T-cell (primary cell): ENCODE measurements around the gene C11orf86. TPM values are rescaled to one million over a fixed set of nuclear protein-coding genes. Genes with fewer than 3 reads are reported as not detected.

Experiments
- ATAC-seq, 4 experiments: fragments of 200-7000 bp in 3 of 4; fragments of 150-1000 bp in 1 of 4; cut with Tn5 transposase; replicated peaks in 1 of 4; 1 replicate in 3 of 4; 2 replicates in 1 of 4; pipeline ENCODE4 v1.10.0; 2021; ENCODE audit warnings: moderate library complexity in 3 of 4, mild to moderate bottlenecking in 2 of 4, moderate number of reproducible peaks in 1 of 4
- CTCF ChIA-PET, 2 donors: fragments of 300-600 bp; sonication (Branson Sonifier 250); formaldehyde crosslinking; loops; one replicate each; lab custom pipeline; 2022; ENCODE audit warnings: antibody characterized with exemption in 2 of 2; lab: Charles Lee
- POLR2A ChIA-PET, 2 donors: fragments of 300-600 bp; sonication (Branson Sonifier 250); formaldehyde crosslinking; loops; one replicate each; lab custom pipeline; 2022; ENCODE audit warnings: antibody characterized with exemption in 2 of 2; lab: Charles Lee
- DNase-seq, 35 experiments: peaks; one replicate each; pipeline versions ENCODE4 v3.0.0 to v3.0.0-alpha.2; 2013 to 2023
- H3K27ac ChIP-seq: one replicate; pipeline ENCODE4 v1.5.1; 2013; ENCODE audit warnings: low read length
- H3K27me3 ChIP-seq, 2 experiments: replicated peaks in 1 of 2; 1 replicate in 1 of 2; 2 replicates in 1 of 2; pipeline versions ENCODE4 v1.6.1 to v1.7.0; 2013; ENCODE audit warnings: low read length in 1 of 2, mixed read lengths in 1 of 2; ENCODE audit not compliant: control insufficient read depth in 2 of 2, insufficient read depth in 2 of 2; ENCODE audit errors: extremely low read depth in 1 of 2
- H3K36me3 ChIP-seq, 2 donors: 1 replicate in 1 of 2; 2 replicates in 1 of 2; pipeline versions ENCODE4 v1.6.1 to v1.7.0; 2013; ENCODE audit warnings: low read length in 1 of 2; ENCODE audit not compliant: control insufficient read depth in 2 of 2, insufficient read depth in 1 of 2; ENCODE audit errors: extremely low read depth in 1 of 2
- H3K4me1 ChIP-seq, 2 experiments: 1 replicate in 1 of 2; 2 replicates in 1 of 2; pipeline versions ENCODE4 v1.6.1 to v1.7.0; 2013; ENCODE audit warnings: low read length in 2 of 2, mixed read lengths in 1 of 2; ENCODE audit not compliant: insufficient read depth in 2 of 2, control insufficient read depth in 1 of 2; ENCODE audit errors: extremely low read depth in 1 of 2
- H3K4me3 ChIP-seq, 2 donors: 1 replicate in 1 of 2; 2 replicates in 1 of 2; pipeline versions ENCODE4 v1.5.1 to v1.7.0; 2013; ENCODE audit warnings: mild to moderate bottlenecking in 2 of 2, low read length in 1 of 2, moderate library complexity in 1 of 2; ENCODE audit not compliant: control insufficient read depth in 1 of 2; ENCODE audit errors: extremely low read depth in 1 of 2
- H3K9me3 ChIP-seq: 2 replicates; pipeline ENCODE4 v1.7.0; 2013
- H3K27ac Mint-ChIP-seq, 2 donors: one replicate each; pipeline ENCODE4 v1.8.0; 2020 to 2021; ENCODE audit warnings: mild to moderate bottlenecking in 2 of 2, mixed read lengths in 2 of 2
- H3K27me3 Mint-ChIP-seq, 2 donors: one replicate each; pipeline ENCODE4 v1.8.0; 2021 to 2022; ENCODE audit warnings: mixed read lengths in 2 of 2
- H3K36me3 Mint-ChIP-seq: one replicate; pipeline ENCODE4 v1.8.0; 2021; ENCODE audit warnings: mixed read lengths
- H3K4me1 Mint-ChIP-seq, 3 donors: one replicate each; pipeline ENCODE4 v1.8.0; 2020 to 2022; ENCODE audit warnings: mixed read lengths in 3 of 3, mild to moderate bottlenecking in 1 of 3
- H3K4me3 Mint-ChIP-seq, 3 donors: one replicate each; pipeline ENCODE4 v1.8.0; 2020 to 2022; ENCODE audit warnings: mild to moderate bottlenecking in 3 of 3, mixed read lengths in 3 of 3, moderate library complexity in 3 of 3
- H3K9me3 Mint-ChIP-seq, 3 donors: one replicate each; pipeline ENCODE4 v1.8.0; 2020 to 2022; ENCODE audit warnings: mixed read lengths in 3 of 3
- WGBS: methylation state at CpG from one replicate; pipeline ENCODE4 v1.1.5; 2013; ENCODE audit warnings: missing lambda C conversion rate; ENCODE audit not compliant: insufficient coverage; 5-methylcytosine and 5-hydroxymethylcytosine counted together
- total RNA-seq, 35 experiments: library from RNA in 6 of 35; stranded (reverse) in 6 of 35; fragments of 120-200 nt in 1 of 35; gene quantifications; one replicate each; pipeline versions ENCODE4 v1.2.1 to v1.2.4 and lab custom pipeline; 2013 to 2026

C11orf86 gene
- total RNA-seq, 5 donors from 2014 or later (not counting 1 experiment from before 2014, with no cell fraction given) = not detected

GRCh38 chr11:67024410-67024809, 49.3 kb downstream of the C11orf86 start:
- H3K4me3 ChIP-seq = peak overlapping the region in 1 of 2 donors; percentile 61
- H3K9me3 ChIP-seq = no peaks in the 10 kb centered on the region
- peaks cover 13 to 35% of the 10 kb centered on the region in 2 experiments for H3K4me1 ChIP-seq
- peaks cover 6 to 78% of the 10 kb centered on the region in 2 experiments for H3K27me3 ChIP-seq
- Mint-ChIP-seq H3K36me3 (no peaks in the 10 kb centered on the region), H3K27ac (no peak overlapping the region), H3K27me3 (peaks cover 18 to 43% of the 10 kb centered on the region in 2 donors), H3K4me3 (peak overlapping the region in 2 of 3 donors; percentile 49 to 79), H3K4me1 (peaks cover 29 to 35% (median 29%) of the 10 kb centered on the region in 3 donors), H3K9me3 (no peaks in the 10 kb centered on the region)
- no peaks in the 10 kb centered on the region for H3K36me3 ChIP-seq
- 0% methylated on average over 4 of the region's 5 CpGs for WGBS
- DNase-seq = peak in 33 of 35 experiments; percentile 23 to 69 (median 42)
- H3K27ac ChIP-seq = no peak overlapping the region
- POLR2A ChIA-PET = no interaction called here
- CTCF ChIA-PET = no interaction called here
- peak; percentile 66 to 86 (median 76) for ATAC-seq

- H3K27me3 Mint-ChIP-seq = peaks cover 18 to 42% of the 10 kb centered on the region in 2 donors
These were observed 49.9 kb downstream of the C11orf86 start for GRCh38 chr11:67024966-67025365.

GRCh38 chr11:67025750-67026149, 50.6 kb downstream of the C11orf86 start:
- ATAC-seq = no peak
- no peak overlapping the region for H3K4me3 ChIP-seq
- ChIA-PET CTCF (interaction anchor here in 1 of 2 donors (0.6 kb wide), 3 partner anchors 20 to 69 kb away, joined by 3 to 6 read pairs (median 4); no protein-coding TSS in a partner anchor), POLR2A (no interaction called here)
- Mint-ChIP-seq H3K36me3 (no peaks in the 10 kb centered on the region), H3K4me1 (peaks cover 29 to 35% (median 29%) of the 10 kb centered on the region in 3 donors), H3K4me3 (no peak overlapping the region), H3K9me3 (no peaks in the 10 kb centered on the region), H3K27ac (no peak overlapping the region), H3K27me3 (peaks cover 18 to 46% of the 10 kb centered on the region in 2 donors)
- no peaks in the 10 kb centered on the region for H3K36me3 ChIP-seq
- no peak overlapping the region for H3K27ac ChIP-seq
- DNase-seq = no peak
- no peaks in the 10 kb centered on the region for H3K9me3 ChIP-seq
- 100% methylated on average over 1 of the region's 8 CpGs for WGBS
- peaks cover 13 to 35% of the 10 kb centered on the region in 2 experiments for H3K4me1 ChIP-seq
- peaks cover 6 to 80% of the 10 kb centered on the region in 2 experiments for H3K27me3 ChIP-seq

More at GRCh38 chr11:67024966-67025365, 49.9 kb downstream of the C11orf86 start:
- peaks cover 13 to 35% of the 10 kb centered on the region in 2 experiments for H3K4me1 ChIP-seq
- peaks cover 6 to 79% of the 10 kb centered on the region in 2 experiments for H3K27me3 ChIP-seq
- POLR2A ChIA-PET = no interaction called here
- H3K27ac Mint-ChIP-seq = no peak overlapping the region
- H3K4me3 Mint-ChIP-seq = peak overlapping the region in 1 of 3 donors; percentile 79
- peaks cover 29 to 35% (median 29%) of the 10 kb centered on the region in 3 donors for H3K4me1 Mint-ChIP-seq
- no CpG with 5 or more reads among the region's 1 CpG for WGBS
- no peaks in the 10 kb centered on the region for H3K9me3 Mint-ChIP-seq
- H3K36me3 ChIP-seq = no peaks in the 10 kb centered on the region
- H3K9me3 ChIP-seq = no peaks in the 10 kb centered on the region
- ATAC-seq (peak in 1 of 4 experiments; percentile 8), DNase-seq (peak in 1 of 35 experiments; percentile 12)
- H3K36me3 Mint-ChIP-seq = no peaks in the 10 kb centered on the region
- peak overlapping the region in 1 of 2 donors; percentile 61 for H3K4me3 ChIP-seq
- no peak overlapping the region for H3K27ac ChIP-seq
- CTCF ChIA-PET = interaction anchor here in 1 of 2 donors (0.6 kb wide), 1 partner anchor 19 kb away, joined by 6 read pairs; no protein-coding TSS in a partner anchor

Other genes with a start within 250 kb of the C11orf86 start
- 1 to 10 TPM in 1 of 5 donors, under 1 TPM in 3, not detected in 1; 0.13 to 1.1 (median 0.60) TPM for gene SPTBN2, start 246.1 kb upstream of the C11orf86 start, total RNA-seq
- gene RCE1, start 131.9 kb upstream of the C11orf86 start, total RNA-seq = 10 to 100 TPM; 27.2 to 42.9 (median 34.1) TPM
- gene LRFN4, start 118.2 kb upstream of the C11orf86 start, total RNA-seq = 10 to 100 TPM in 1 of 5 donors, 1 to 10 TPM in 4; 1.5 to 12.9 (median 6.7) TPM
- gene PC, start 16.9 kb upstream of the C11orf86 start, total RNA-seq = 10 to 100 TPM in 1 of 5 donors, 1 to 10 TPM in 4; 6.2 to 10.0 (median 7.4) TPM
- under 1 TPM in 1 of 5 donors, not detected in 4; 0.20 TPM for gene SYT12, start 47.8 kb downstream of the C11orf86 start, total RNA-seq
- gene RHOD, start 81.5 kb downstream of the C11orf86 start, total RNA-seq = under 1 TPM in 3 of 5 donors, not detected in 2; 0.59 to 0.88 (median 0.66) TPM
- gene KDM2A, start 144.0 kb downstream of the C11orf86 start, total RNA-seq = 100 to 1,000 TPM; 157 to 333 (median 178) TPM